Testis (tissue), 2 donors: ENCODE data around the gene CDC42.

Experiments
- CTCF ChIP-seq, 3 experiments: fragments of 450-650 bp in 2 of 3; fragments of 200-600 bp in 1 of 3; sonication (generic) in 1 of 3; IDR thresholded peaks; one replicate each; pipeline ENCODE4 v1.5.1; 2016 to 2019; ENCODE audit warnings: antibody characterized with exemption in 3 of 3, mild to moderate bottlenecking in 2 of 3, moderate library complexity in 1 of 3
- POLR2A ChIP-seq: fragments of 450-650 bp; IDR thresholded peaks from one replicate; pipeline ENCODE4 v1.6.1; 2017; ENCODE audit warnings: antibody characterized with exemption, mild to moderate bottlenecking, moderate library complexity

GRCh38 chr1:22041505-22041904, 11.0 kb upstream of the CDC42 start:
- TF ChIP-seq CTCF (IDR thresholded peaks at IDR 0.05) = no peak
- TF ChIP-seq POLR2A = no peak
